Neuronal stem cell (in vitro differentiated cells): ENCODE measurements around the gene PLGLB2.
"Not testable (repeated sequence)": the region's sequence is repeated elsewhere in the genome, so short reads cannot be mapped to it uniquely, and the experiment has no call there.

ENCODE experiments used
- DNase-seq: peaks from one replicate; pipeline ENCODE4 v3.0.0-alpha.2; 2013; ENCODE audit warnings: low spot score
- H2AFZ ChIP-seq: one replicate; pipeline ENCODE4 v1.6.1; 2013; ENCODE audit warnings: mild to moderate bottlenecking, low read length, inconsistent platforms
- H2AK5ac ChIP-seq: 2 replicates; pipeline ENCODE4 v1.6.1; 2013; ENCODE audit warnings: low read depth, mild to moderate bottlenecking, inconsistent platforms, low read length, moderate library complexity, mixed read lengths
- H2BK120ac ChIP-seq: 2 replicates; pipeline ENCODE4 v1.6.1; 2013; ENCODE audit warnings: low read depth, mild to moderate bottlenecking, inconsistent platforms, low read length, moderate library complexity, mixed read lengths
- H2BK12ac ChIP-seq: one replicate; pipeline ENCODE4 v1.6.1; 2013; ENCODE audit warnings: low read length, inconsistent platforms
- H2BK15ac ChIP-seq: 2 replicates; pipeline ENCODE4 v1.6.1; 2013; ENCODE audit warnings: mild to moderate bottlenecking, low read length, inconsistent platforms, mixed read lengths
- H2BK5ac ChIP-seq: one replicate; pipeline ENCODE4 v1.6.1; 2013; ENCODE audit warnings: inconsistent platforms, mild to moderate bottlenecking, low read length, moderate library complexity
- H3K14ac ChIP-seq: one replicate; pipeline ENCODE4 v1.6.1; 2013; ENCODE audit warnings: low read length, inconsistent platforms
- H3K18ac ChIP-seq: 2 replicates; pipeline ENCODE4 v1.6.1; 2013; ENCODE audit warnings: low read length, inconsistent platforms
- H3K23ac ChIP-seq: 2 replicates; pipeline ENCODE4 v1.6.1; 2013; ENCODE audit warnings: low read depth, mild to moderate bottlenecking, mixed read lengths, low read length, inconsistent platforms; ENCODE audit not compliant: poor library complexity
- H3K27ac ChIP-seq: replicated peaks from 3 replicates; pipeline ENCODE4 v1.5.1; 2013; ENCODE audit warnings: low read length, inconsistent platforms
- H3K27me3 ChIP-seq, 3 experiments: 2 replicates each; pipeline ENCODE4 v1.6.1; 2013; ENCODE audit warnings: low read length in 3 of 3, mild to moderate bottlenecking in 2 of 3, inconsistent platforms in 1 of 3, low read depth in 1 of 3, mixed read lengths in 1 of 3, moderate library complexity in 1 of 3; ENCODE audit not compliant: control insufficient read depth in 3 of 3, insufficient read depth in 3 of 3
- H3K36me3 ChIP-seq, 2 donors: replicated peaks in 1 of 2; 2 replicates each; pipeline ENCODE4 v1.6.1; 2013; ENCODE audit warnings: low read length in 2 of 2; ENCODE audit not compliant: control insufficient read depth in 2 of 2, insufficient read depth in 2 of 2
- H3K4ac ChIP-seq: 2 replicates; pipeline ENCODE4 v1.6.1; 2013; ENCODE audit warnings: inconsistent platforms, mild to moderate bottlenecking, low read length, moderate library complexity
- H3K4me1 ChIP-seq, 2 donors: 1 replicate in 1 of 2; 2 replicates in 1 of 2; pipeline ENCODE4 v1.6.1; 2013; ENCODE audit warnings: low read length in 2 of 2, low read depth in 1 of 2; ENCODE audit not compliant: control insufficient read depth in 2 of 2, insufficient read depth in 1 of 2
- H3K4me2 ChIP-seq: one replicate; pipeline ENCODE4 v1.6.1; 2013; ENCODE audit warnings: mild to moderate bottlenecking, low read length, inconsistent platforms; ENCODE audit not compliant: insufficient read depth, poor library complexity, severe bottlenecking
- H3K4me3 ChIP-seq, 2 donors: 2 replicates each; pipeline ENCODE4 v1.5.1; 2013; ENCODE audit warnings: low read length in 2 of 2, mild to moderate bottlenecking in 2 of 2, inconsistent platforms in 1 of 2, moderate library complexity in 1 of 2
- H3K79me1 ChIP-seq: one replicate; pipeline ENCODE4 v1.6.1; 2013; ENCODE audit warnings: low read depth, mild to moderate bottlenecking, inconsistent platforms, low read length, moderate library complexity
- H3K9ac ChIP-seq: one replicate; pipeline ENCODE4 v1.6.1; 2013; ENCODE audit warnings: mild to moderate bottlenecking, low read depth, low read length, inconsistent platforms; ENCODE audit not compliant: poor library complexity
- H3K9me3 ChIP-seq, 2 donors: replicated peaks in 1 of 2; 2 replicates each; pipeline versions ENCODE3 to v1.6.1; 2013; ENCODE audit warnings: low read length in 2 of 2, mild to moderate bottlenecking in 2 of 2, inconsistent platforms in 1 of 2, low read depth in 1 of 2, mixed read lengths in 1 of 2, moderate library complexity in 1 of 2; ENCODE audit not compliant: control insufficient read depth in 2 of 2, insufficient read depth in 1 of 2
- H4K8ac ChIP-seq: one replicate; pipeline ENCODE4 v1.6.1; 2013; ENCODE audit warnings: low read depth, mild to moderate bottlenecking, inconsistent platforms, low read length, moderate library complexity
- H4K91ac ChIP-seq: one replicate; pipeline ENCODE4 v1.6.1; 2013; ENCODE audit warnings: low read length, low read depth, mild to moderate bottlenecking, inconsistent platforms; ENCODE audit not compliant: poor library complexity
- WGBS, 2 donors: extraction: QIAGEN DNeasy Blood & Tissue Kit; methylation state at CpG; one replicate each; pipeline ENCODE4 v1.1.7; 2013; ENCODE audit warnings: missing lambda C conversion rate in 2 of 2, mixed read lengths in 1 of 2; ENCODE audit not compliant: insufficient read length in 2 of 2, insufficient replicate concordance in 1 of 2; ENCODE audit errors: extremely low coverage in 2 of 2; 5-methylcytosine and 5-hydroxymethylcytosine counted together

PLGLB2 gene

DNA sequence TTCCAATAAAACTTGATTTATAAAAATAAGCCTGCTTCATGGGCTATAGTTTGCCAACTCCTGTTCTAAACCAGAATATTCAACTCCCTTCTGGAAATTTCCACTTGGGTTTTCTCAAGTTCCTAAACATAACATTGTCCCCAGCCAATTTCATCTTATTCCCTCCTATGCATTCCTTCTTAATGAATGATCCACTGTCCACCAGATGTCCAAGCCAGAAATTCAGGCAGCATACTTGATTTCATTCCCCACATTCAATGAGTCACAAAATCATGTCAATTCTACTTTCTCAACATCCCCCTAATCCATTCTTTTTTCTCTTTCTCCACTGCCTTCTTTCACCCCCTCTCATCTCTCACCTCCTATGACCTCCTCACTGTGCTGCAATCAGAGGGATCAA lies 7.0 kb upstream of the PLGLB2 start:
- not testable (repeated sequence) for H3K9ac ChIP-seq, H3K36me3 ChIP-seq

DNA sequence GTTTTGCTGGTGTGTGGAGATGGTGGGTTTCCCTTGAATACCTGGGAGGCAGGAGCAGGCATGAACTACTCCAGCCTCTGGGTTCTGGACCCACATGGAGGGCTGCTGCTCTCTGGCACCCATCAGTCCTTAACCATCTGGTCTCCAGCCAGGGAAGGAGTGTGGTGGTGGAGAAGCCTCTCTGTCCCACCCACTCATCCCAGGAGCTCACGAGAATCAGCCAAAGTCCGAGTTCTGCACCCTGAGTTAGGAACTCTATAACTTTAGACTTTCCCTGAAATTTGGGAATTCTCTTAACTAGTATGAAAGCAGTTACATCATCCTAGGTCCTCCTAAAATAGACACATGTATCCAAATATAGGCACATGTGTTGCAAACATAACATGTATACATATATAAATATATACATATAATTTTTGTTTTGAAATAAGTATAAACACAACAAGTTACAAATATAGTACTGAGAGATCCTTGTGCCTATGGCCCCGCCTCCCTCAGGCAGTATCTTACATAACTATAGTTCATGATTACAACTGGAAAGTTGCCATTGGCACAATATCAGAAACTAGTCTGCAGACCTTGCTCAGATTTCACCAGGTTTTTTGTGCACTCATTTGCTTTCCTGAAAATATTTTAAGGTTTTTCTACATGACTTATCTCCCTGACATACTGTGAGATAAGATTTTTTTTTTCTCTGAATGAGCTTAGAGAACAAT lies 5.3 kb upstream of the PLGLB2 start:
- no CpG with 5 or more reads among the region's 3 CpGs for WGBS, 2 donors
- H3K79me1 ChIP-seq, DNase-seq, H3K27ac ChIP-seq, H3K36me3 ChIP-seq, H2BK12ac ChIP-seq, H3K9me3 ChIP-seq, H2BK120ac ChIP-seq, H3K4me1 ChIP-seq, H3K9ac ChIP-seq, H2AFZ ChIP-seq, H3K4me2 ChIP-seq, H2BK15ac ChIP-seq, H3K18ac ChIP-seq, H3K14ac ChIP-seq, H4K8ac ChIP-seq, H3K27me3 ChIP-seq, H3K4ac ChIP-seq, H3K23ac ChIP-seq, H3K4me3 ChIP-seq, H4K91ac ChIP-seq, H2BK5ac ChIP-seq, H2AK5ac ChIP-seq: not testable (repeated sequence)

More for the DNA sequence above, 7.0 kb upstream of the PLGLB2 start:
- H3K79me1 ChIP-seq, H3K27ac ChIP-seq, H3K4me2 ChIP-seq, H3K9me3 ChIP-seq, H3K4me3 ChIP-seq, H4K91ac ChIP-seq, H2AK5ac ChIP-seq, H2AFZ ChIP-seq, H3K4me1 ChIP-seq, H3K14ac ChIP-seq, H2BK15ac ChIP-seq, H3K4ac ChIP-seq, H3K18ac ChIP-seq, H3K23ac ChIP-seq, H2BK120ac ChIP-seq, DNase-seq, H4K8ac ChIP-seq, H2BK5ac ChIP-seq, H3K27me3 ChIP-seq, H2BK12ac ChIP-seq: not testable (repeated sequence)

DNA sequence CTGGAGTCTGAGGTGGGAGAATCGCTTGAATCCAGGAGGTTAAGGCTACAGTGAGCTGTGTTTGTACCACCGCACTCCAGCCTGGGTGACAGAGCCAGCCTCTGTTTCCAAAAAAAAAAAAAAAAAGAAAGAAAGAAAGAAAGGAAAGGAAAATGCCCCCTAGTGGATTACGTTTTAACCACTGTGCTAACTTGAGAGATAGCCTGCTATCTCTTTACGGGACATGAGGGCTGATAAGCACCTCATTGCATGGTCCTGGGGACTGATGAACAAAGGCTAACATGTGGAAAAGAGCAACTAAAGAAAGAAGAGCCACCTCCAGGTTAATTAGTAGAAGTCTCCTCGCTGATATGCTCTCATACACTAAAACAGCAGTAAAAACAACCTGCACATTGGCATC lies 4.2 kb upstream of the PLGLB2 start:
- H2AK5ac ChIP-seq, DNase-seq, H3K4ac ChIP-seq, H3K23ac ChIP-seq, H3K14ac ChIP-seq, H3K27ac ChIP-seq, H3K4me3 ChIP-seq, H2AFZ ChIP-seq, H3K27me3 ChIP-seq, H2BK120ac ChIP-seq, H2BK5ac ChIP-seq, H4K91ac ChIP-seq, H2BK12ac ChIP-seq, H3K4me1 ChIP-seq, H3K18ac ChIP-seq, H3K4me2 ChIP-seq, H3K9me3 ChIP-seq, H3K36me3 ChIP-seq, H2BK15ac ChIP-seq, H4K8ac ChIP-seq, H3K79me1 ChIP-seq, H3K9ac ChIP-seq: not testable (repeated sequence)
- WGBS, 2 donors = no CpG with 5 or more reads among the region's 5 CpGs

GRCh38 chr2:87745353-87745951 lies 2.4 kb upstream of the PLGLB2 start:
- not testable (repeated sequence) for H3K79me1 ChIP-seq, DNase-seq, H3K4me3 ChIP-seq, H3K4me1 ChIP-seq, H2BK5ac ChIP-seq, H3K18ac ChIP-seq, H3K36me3 ChIP-seq, H3K4me2 ChIP-seq, H3K9me3 ChIP-seq, H4K8ac ChIP-seq, H3K9ac ChIP-seq, H3K23ac ChIP-seq, H2BK15ac ChIP-seq, H3K14ac ChIP-seq, H2BK120ac ChIP-seq, H3K27ac ChIP-seq, H2AK5ac ChIP-seq, H4K91ac ChIP-seq, H2BK12ac ChIP-seq, H2AFZ ChIP-seq, H3K27me3 ChIP-seq, H3K4ac ChIP-seq
- no CpG with 5 or more reads among the region's 9 CpGs for WGBS, 2 donors
